K562 (cell line): ENCODE results near the gene CNOT6. TPM values are rescaled to one million over a fixed set of nuclear protein-coding genes. Genes with fewer than 3 reads are reported as not detected.
A peak's percentile ranks its signal among the peaks of the same experiment; 100 is the strongest.

Experiments used
- ADNP ChIP-seq: fragments of 200-800 bp; sonication (Bioruptor generic); IDR thresholded peaks from 2 replicates; pipeline ENCODE4 v1.6.1; 2016; ENCODE audit warnings: missing genetic modification characterization, missing compliant biosample characterization
- CSDE1 ChIP-seq, 2 experiments: fragments of 450-650 bp; IDR thresholded peaks; 2 replicates each; pipeline ENCODE4 v1.6.1; 2016; ENCODE audit warnings: mild to moderate bottlenecking in 1 of 2
- ELF2 ChIP-seq: fragments of 250-450 bp; sonication (Bioruptor Pico); IDR thresholded peaks from 2 replicates; pipeline ENCODE4 v1.5.0; 2021; ENCODE audit warnings: mild to moderate bottlenecking
- HNRNPK ChIP-seq: fragments of 200-400 bp; formaldehyde crosslinking; IDR thresholded peaks from one replicate; pipeline ENCODE4 v1.6.1; 2018; ENCODE audit warnings: mild to moderate bottlenecking, low read depth, low read length; ENCODE audit not compliant: poor library complexity, severe bottlenecking
- KHSRP ChIP-seq: fragments of 450-650 bp; IDR thresholded peaks from 2 replicates; pipeline ENCODE4 v1.6.1; 2017
- LEF1 ChIP-seq: fragments of 450-650 bp; IDR thresholded peaks from 2 replicates; pipeline ENCODE4 v1.6.1; 2016; ENCODE audit warnings: mild to moderate bottlenecking
- MEF2D ChIP-seq: conservative IDR thresholded peaks from 2 replicates; pipeline ENCODE4 v1.6.1; 2016; ENCODE audit warnings: low read depth, missing genetic modification characterization, missing compliant biosample characterization
- SMAD3 ChIP-seq: fragments of 450-650 bp; formaldehyde crosslinking; conservative IDR thresholded peaks from 2 replicates; pipeline ENCODE4 v1.4.0; 2020; ENCODE audit warnings: mild to moderate bottlenecking
- ZC3H8 ChIP-seq: fragments of 450-650 bp; IDR thresholded peaks from 2 replicates; pipeline ENCODE4 v1.6.1; 2017
- ZNF239 ChIP-seq: fragments of 250-450 bp; sonication (Bioruptor Pico); IDR thresholded peaks from 2 replicates; pipeline ENCODE4 v1.4.0; 2020; ENCODE audit warnings: mild to moderate bottlenecking
- ZNF3 ChIP-seq: fragments of 250-450 bp; sonication (Bioruptor Pico); IDR thresholded peaks from 2 replicates; pipeline ENCODE4 v1.5.0; 2021; ENCODE audit warnings: mild to moderate bottlenecking, moderate library complexity
- polyA plus RNA-seq, 8 experiments: library from polyadenylated mRNA; depleted of rRNA in 4 of 8; stranded (reverse) in 5 of 8; unstranded in 3 of 8; fragments of >200 nt; fragmentation: Nextera tagmentation in 2 of 8; fragmentation: Illumina TruSeq in 1 of 8; extraction: Ambion mirVana in 2 of 8; extraction: Trizol in 1 of 8; gene quantifications; 2 replicates each; pipeline versions ENCODE4 v1.2.1 to v1.2.3, GENCODE V29; 2011 to 2014; ENCODE audit warnings: inconsistent platforms in 1 of 8, missing spikeins in 1 of 8
- total RNA-seq, 7 experiments: library from RNA; depleted of rRNA in 6 of 7; stranded (reverse); fragments of >200 nt in 6 of 7; fragmentation: Illumina TruSeq in 2 of 7; extraction: Trizol in 2 of 7; gene quantifications; 2 replicates each; pipeline versions ENCODE4 v1.2.1 to v1.2.3, GENCODE V29; 2011 to 2021; ENCODE audit warnings: low replicate concordance in 1 of 7
- TF ChIP-seq, protein P1 (sequence below): fragments of 250-450 bp; sonication (Bioruptor Pico); IDR thresholded peaks from 2 replicates; pipeline ENCODE4 v1.8.0; 2022; ENCODE audit warnings: inconsistent platforms
- TF ChIP-seq, protein P2 (sequence below), 3 experiments: IDR thresholded peaks in 2 of 3; conservative IDR thresholded peaks in 1 of 3; 2 replicates each; pipeline ENCODE4 v1.5.1; 2011 to 2012; ENCODE audit warnings: low read length in 3 of 3, mild to moderate bottlenecking in 3 of 3, control low read depth in 2 of 3, improper control_type of control experiment in 1 of 3, inconsistent platforms in 1 of 3, low read depth in 1 of 3, mixed read lengths in 1 of 3, moderate library complexity in 1 of 3; ENCODE audit not compliant: insufficient read depth in 2 of 3
- TF ChIP-seq, protein P3 (sequence below): fragments of 250-450 bp; sonication (Bioruptor Pico); IDR thresholded peaks from 2 replicates; pipeline ENCODE4 v1.5.0; 2022; ENCODE audit warnings: mild to moderate bottlenecking
- TF ChIP-seq, protein P4 (sequence below): fragments of 450-650 bp; IDR thresholded peaks from 2 replicates; pipeline ENCODE4 v1.6.1; 2018; ENCODE audit not compliant: partially characterized antibody
- TF ChIP-seq, protein P5 (sequence below): fragments of 450-650 bp; IDR thresholded peaks from 2 replicates; pipeline ENCODE4 v1.6.1; 2016; ENCODE audit warnings: low read depth, mild to moderate bottlenecking, moderate library complexity
- TF ChIP-seq, protein P6 (sequence below): fragments of 250-450 bp; sonication (Bioruptor Pico); IDR thresholded peaks from 2 replicates; pipeline ENCODE4 v1.4.0; 2020; ENCODE audit warnings: borderline replicate concordance

CNOT6 gene
- total and polyA plus RNA-seq, 9 of the 15 experiments (the other 6 are each of a cell fraction or from before 2014, with no cell fraction given), result 4.9 to 32.4 (median 14.0) TPM

DNA sequence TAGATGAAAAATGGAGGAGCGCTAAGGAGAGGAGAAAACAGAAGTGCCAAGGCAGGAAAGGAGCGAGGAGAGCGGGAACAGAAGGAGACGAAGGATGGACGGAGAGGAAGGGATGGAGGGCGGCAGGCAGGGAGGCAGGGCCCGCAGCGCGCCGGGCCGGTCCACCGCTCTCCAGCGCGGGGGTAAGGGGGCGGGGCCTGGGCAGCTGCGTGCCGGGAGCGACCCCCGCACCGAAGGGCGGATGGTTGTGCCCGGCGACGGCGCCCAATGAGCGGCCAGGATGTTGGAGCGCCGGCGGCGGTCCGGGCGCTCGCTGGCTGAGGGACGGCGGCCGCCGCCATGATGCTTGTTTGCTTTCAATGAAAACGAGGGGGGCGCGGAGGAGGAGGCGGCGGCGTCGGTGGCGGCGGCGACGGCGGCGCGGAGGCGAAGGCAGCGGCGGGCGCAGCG lies at the start of gene CNOT6 (continued):
- TF ChIP-seq, protein P1, sequence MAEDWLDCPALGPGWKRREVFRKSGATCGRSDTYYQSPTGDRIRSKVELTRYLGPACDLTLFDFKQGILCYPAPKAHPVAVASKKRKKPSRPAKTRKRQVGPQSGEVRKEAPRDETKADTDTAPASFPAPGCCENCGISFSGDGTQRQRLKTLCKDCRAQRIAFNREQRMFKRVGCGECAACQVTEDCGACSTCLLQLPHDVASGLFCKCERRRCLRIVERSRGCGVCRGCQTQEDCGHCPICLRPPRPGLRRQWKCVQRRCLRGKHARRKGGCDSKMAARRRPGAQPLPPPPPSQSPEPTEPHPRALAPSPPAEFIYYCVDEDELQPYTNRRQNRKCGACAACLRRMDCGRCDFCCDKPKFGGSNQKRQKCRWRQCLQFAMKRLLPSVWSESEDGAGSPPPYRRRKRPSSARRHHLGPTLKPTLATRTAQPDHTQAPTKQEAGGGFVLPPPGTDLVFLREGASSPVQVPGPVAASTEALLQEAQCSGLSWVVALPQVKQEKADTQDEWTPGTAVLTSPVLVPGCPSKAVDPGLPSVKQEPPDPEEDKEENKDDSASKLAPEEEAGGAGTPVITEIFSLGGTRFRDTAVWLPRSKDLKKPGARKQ (CRISPR knock-in tag), result no peak
- TF ChIP-seq, protein P2, sequence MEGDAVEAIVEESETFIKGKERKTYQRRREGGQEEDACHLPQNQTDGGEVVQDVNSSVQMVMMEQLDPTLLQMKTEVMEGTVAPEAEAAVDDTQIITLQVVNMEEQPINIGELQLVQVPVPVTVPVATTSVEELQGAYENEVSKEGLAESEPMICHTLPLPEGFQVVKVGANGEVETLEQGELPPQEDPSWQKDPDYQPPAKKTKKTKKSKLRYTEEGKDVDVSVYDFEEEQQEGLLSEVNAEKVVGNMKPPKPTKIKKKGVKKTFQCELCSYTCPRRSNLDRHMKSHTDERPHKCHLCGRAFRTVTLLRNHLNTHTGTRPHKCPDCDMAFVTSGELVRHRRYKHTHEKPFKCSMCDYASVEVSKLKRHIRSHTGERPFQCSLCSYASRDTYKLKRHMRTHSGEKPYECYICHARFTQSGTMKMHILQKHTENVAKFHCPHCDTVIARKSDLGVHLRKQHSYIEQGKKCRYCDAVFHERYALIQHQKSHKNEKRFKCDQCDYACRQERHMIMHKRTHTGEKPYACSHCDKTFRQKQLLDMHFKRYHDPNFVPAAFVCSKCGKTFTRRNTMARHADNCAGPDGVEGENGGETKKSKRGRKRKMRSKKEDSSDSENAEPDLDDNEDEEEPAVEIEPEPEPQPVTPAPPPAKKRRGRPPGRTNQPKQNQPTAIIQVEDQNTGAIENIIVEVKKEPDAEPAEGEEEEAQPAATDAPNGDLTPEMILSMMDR (IDR thresholded peaks at IDR 0.05 in 2 of 3, conservative IDR thresholded peaks at IDR 0.05 in 1 of 3; ENCODE audit: insufficient read depth in 2 of 3, low read depth in 1 of 3, low read length in 3 of 3), result no peak
- peak; percentile 58 for TF ChIP-seq HNRNPK
- no peak for TF ChIP-seq KHSRP
- no peak for TF ChIP-seq CSDE1 (IDR thresholded peaks at IDR 0.05)
- TF ChIP-seq, protein P3, sequence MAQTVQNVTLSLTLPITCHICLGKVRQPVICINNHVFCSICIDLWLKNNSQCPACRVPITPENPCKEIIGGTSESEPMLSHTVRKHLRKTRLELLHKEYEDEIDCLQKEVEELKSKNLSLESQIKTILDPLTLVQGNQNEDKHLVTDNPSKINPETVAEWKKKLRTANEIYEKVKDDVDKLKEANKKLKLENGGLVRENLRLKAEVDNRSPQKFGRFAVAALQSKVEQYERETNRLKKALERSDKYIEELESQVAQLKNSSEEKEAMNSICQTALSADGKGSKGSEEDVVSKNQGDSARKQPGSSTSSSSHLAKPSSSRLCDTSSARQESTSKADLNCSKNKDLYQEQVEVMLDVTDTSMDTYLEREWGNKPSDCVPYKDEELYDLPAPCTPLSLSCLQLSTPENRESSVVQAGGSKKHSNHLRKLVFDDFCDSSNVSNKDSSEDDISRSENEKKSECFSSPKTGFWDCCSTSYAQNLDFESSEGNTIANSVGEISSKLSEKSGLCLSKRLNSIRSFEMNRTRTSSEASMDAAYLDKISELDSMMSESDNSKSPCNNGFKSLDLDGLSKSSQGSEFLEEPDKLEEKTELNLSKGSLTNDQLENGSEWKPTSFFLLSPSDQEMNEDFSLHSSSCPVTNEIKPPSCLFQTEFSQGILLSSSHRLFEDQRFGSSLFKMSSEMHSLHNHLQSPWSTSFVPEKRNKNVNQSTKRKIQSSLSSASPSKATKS (CRISPR knock-in tag), result no peak
- TF ChIP-seq, protein P4, sequence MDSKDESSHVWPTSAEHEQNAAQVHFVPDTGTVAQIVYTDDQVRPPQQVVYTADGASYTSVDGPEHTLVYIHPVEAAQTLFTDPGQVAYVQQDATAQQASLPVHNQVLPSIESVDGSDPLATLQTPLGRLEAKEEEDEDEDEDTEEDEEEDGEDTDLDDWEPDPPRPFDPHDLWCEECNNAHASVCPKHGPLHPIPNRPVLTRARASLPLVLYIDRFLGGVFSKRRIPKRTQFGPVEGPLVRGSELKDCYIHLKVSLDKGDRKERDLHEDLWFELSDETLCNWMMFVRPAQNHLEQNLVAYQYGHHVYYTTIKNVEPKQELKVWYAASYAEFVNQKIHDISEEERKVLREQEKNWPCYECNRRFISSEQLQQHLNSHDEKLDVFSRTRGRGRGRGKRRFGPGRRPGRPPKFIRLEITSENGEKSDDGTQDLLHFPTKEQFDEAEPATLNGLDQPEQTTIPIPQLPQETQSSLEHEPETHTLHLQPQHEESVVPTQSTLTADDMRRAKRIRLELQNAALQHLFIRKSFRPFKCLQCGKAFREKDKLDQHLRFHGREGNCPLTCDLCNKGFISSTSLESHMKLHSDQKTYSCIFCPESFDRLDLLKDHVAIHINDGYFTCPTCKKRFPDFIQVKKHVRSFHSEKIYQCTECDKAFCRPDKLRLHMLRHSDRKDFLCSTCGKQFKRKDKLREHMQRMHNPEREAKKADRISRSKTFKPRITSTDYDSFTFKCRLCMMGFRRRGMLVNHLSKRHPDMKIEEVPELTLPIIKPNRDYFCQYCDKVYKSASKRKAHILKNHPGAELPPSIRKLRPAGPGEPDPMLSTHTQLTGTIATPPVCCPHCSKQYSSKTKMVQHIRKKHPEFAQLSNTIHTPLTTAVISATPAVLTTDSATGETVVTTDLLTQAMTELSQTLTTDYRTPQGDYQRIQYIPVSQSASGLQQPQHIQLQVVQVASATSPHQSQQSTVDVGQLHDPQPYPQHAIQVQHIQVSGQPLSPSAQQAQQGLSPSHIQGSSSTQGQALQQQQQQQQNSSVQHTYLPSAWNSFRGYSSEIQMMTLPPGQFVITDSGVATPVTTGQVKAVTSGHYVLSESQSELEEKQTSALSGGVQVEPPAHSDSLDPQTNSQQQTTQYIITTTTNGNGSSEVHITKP, result peak; percentile 99
- TF ChIP-seq, protein P5, sequence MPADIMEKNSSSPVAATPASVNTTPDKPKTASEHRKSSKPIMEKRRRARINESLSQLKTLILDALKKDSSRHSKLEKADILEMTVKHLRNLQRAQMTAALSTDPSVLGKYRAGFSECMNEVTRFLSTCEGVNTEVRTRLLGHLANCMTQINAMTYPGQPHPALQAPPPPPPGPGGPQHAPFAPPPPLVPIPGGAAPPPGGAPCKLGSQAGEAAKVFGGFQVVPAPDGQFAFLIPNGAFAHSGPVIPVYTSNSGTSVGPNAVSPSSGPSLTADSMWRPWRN, result no peak
- no peak for TF ChIP-seq ZNF3 (CRISPR knock-in tag)
- TF ChIP-seq, protein P6, sequence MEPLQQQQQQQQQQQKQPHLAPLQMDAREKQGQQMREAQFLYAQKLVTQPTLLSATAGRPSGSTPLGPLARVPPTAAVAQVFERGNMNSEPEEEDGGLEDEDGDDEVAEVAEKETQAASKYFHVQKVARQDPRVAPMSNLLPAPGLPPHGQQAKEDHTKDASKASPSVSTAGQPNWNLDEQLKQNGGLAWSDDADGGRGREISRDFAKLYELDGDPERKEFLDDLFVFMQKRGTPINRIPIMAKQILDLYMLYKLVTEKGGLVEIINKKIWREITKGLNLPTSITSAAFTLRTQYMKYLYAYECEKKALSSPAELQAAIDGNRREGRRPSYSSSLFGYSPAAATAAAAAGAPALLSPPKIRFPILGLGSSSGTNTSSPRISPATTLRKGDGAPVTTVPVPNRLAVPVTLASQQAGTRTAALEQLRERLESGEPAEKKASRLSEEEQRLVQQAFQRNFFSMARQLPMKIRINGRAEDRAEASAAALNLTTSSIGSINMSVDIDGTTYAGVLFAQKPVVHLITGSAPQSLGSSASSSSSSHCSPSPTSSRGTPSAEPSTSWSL (CRISPR knock-in tag), result no peak
- TF ChIP-seq ZC3H8, result 0 out of 2 replicates have a peak, but pooled peaks have one; percentile 46
- TF ChIP-seq ELF2, result no peak; the same call in 1 of the 2 replicates
- no peak for TF ChIP-seq MEF2D (tag)
- TF ChIP-seq ADNP (tag), result no peak
- no peak for TF ChIP-seq LEF1
- no peak for TF ChIP-seq SMAD3 (CRISPR knock-in tag)
- TF ChIP-seq ZNF239 (CRISPR knock-in tag), result no peak
